ENCODE results near the gene LSM10.

LSM10 gene

GRCh38 chr1:36382231-36382630 is 15.5 kb downstream of the LSM10 start:
- DNase-seq: no peak

GRCh38 chr1:36381405-36381804 is 16.3 kb downstream of the LSM10 start:
- DNase-seq: no peak

DNA sequence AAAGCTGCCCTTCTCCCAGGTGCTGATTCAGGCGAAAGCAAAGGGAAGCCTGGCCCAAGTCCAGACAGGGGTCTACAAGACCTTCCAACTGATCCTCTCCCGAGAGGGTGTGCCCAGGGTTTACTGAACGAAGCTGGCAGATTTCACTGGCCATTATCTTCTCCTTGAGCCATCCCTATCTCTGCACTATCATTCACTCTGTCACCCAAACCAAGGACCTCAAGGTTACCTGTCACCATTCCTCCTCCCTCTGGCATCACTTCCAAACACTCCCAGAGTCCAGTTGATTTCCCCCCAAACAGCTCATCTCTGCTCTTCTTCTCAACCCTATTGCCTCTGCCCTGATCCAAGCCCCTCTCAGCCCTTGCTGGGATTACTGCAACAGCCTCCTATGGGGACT is 16.9 kb downstream of the LSM10 start:
- DNase-seq: no peak

GRCh38 chr1:36380143-36380619 is 17.5 kb downstream of the LSM10 start:
- DNase-seq: no peak

DNA sequence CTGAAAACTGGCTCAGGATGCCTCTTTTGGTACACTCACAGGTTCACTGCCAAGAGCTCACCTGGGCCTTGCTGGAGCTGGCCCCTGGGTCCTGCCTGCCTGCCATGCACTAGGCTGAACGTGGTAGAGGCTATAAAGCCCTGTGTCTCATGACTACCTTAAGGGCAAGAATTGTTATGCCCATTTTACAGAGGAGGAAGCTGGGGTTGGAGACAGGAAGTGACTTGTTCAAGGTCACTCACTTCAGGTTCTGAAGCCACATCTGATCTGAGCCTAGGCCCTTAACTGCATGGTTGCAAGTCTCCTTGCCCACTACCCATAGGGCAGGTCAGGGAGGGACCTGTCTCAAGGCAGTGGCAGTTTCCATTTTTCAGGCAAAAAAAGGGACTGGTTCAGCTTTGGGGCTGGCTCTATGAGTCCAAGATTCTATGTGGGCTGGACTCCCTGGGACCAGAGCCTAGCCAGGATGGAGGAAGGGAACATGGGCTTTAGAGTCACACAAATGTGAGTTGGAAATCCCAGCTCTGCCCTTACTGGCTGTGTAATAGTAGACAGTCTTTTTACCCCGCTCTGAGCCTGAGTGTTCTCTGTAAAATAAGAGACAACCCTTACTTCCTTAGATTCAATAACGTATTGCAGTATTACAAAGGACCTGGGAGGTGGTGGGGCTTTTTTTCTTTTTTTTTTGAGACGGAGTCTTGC is 19.8 kb downstream of the LSM10 start:
- DNase-seq: no peak

- no peak for DNase-seq
These were observed 25.1 kb downstream of the LSM10 start for GRCh38 chr1:36372617-36373016.

- DNase-seq: peak; percentile 97
These were observed 28.4 kb downstream of the LSM10 start for GRCh38 chr1:36369061-36369861.

GRCh38 chr1:36367798-36368197 is 29.9 kb downstream of the LSM10 start:
- DNase-seq: peak; percentile 96

DNA sequence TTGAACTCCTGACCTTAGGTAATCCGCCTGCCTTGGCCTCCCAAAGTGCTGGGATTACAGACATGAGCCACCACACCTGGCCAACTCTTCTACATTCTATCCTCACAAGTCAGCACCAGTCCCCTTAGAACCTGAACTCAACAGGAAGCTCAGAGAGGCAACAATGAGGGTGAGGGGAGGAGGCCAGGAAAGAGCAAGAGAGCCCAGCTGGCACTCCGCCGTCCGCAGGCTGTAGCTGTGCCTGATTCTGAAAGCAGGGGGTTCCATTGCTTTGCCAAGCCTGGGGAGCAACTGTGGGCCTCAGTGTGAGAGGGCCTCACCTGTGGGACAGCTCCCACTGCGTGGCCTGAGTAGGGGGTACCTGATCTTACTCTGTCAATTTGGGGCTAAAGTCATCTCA is 30.6 kb downstream of the LSM10 start:
- peak; percentile 26 for DNase-seq

- no peak for DNase-seq
These were observed 31.5 kb downstream of the LSM10 start for GRCh38 chr1:36366091-36366661.

DNA sequence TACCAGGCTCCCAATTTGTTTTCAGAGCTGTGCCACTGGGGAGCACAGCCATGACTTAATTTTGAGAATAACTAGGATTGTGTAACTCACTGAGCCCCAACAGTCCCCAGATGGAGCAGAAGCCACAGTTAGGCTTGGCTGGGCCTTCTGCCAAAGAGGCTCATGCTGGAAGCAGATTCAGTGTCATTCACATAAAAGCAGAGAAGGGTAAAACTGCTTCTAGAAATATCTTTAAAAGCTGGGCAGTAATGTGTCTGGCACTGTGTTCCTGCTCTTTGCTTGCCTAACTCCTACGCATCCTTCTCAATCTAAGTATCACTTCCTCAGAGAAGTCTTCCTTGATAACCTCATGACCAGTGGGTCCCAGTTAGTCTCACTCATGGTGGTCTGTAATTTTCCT is 32.3 kb downstream of the LSM10 start:
- DNase-seq: no peak

DNA sequence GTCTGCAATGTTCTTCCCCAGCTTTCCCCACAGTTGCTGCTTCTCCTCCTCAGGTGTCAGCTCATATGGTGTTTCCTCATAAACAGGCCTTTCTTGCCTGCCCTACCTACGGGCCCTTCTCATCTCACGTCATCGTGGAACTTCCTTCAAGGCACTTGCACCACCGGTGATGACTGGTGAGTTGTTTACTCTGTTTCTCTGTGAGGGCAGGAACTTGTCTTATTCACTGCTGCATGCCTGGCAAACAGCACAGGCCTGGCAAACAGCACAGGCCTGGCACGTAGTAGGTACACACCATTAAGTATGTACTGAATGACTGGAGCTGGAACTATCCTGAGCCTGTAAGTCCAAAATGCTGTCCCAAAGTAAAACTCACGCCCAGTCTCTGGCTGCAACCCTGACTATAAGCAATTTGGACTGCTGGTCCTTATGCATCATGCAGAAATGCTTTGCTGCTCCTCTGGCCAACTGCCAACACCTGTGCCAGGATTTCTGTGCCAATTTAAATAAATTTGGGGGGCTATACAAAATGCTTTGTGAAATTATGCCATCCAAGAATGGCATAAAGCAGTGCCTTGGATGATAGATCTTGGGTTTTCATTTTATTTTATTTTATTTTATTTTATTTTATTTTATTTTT is 37.7 kb downstream of the LSM10 start:
- no peak for DNase-seq

GRCh38 chr1:36359383-36359782 is 38.3 kb downstream of the LSM10 start:
- no peak for DNase-seq

DNA sequence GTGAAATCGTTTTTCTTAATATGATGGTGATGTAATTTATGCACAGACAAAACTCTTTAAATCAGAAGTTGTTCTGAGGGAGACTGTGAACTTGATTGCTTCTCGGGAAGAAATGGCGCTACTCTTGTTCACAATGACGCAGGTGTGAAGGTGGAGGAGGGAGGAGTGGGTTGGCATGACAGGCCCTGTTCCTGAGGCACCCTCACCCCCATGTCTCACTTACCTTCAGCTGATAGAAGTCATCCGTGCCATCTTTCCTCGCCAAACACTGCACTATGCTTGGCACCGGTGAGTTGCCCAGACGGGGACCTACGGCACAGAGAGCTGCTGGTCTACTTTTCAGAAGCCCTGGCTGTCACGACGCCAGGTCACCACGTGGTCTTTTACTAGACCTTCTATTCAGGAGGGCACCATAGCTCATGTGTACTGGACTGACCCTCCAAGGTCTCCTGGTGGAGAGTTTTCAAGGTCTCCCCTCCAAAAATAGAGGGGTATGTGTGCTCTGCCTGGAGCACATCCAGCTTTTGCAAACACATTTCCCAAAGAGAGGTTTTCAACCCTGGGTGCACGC is 39.1 kb downstream of the LSM10 start:
- DNase-seq: no peak

GRCh38 chr1:36355811-36356210 is 41.9 kb downstream of the LSM10 start:
- no peak for DNase-seq

- DNase-seq: no peak
These were observed 43.2 kb downstream of the LSM10 start for GRCh38 chr1:36354486-36354885.

GRCh38 chr1:36352910-36353878 is 44.5 kb downstream of the LSM10 start:
- no peak for DNase-seq

- DNase-seq: no peak
These were observed 45.4 kb downstream of the LSM10 start for GRCh38 chr1:36352125-36352909.

DNA sequence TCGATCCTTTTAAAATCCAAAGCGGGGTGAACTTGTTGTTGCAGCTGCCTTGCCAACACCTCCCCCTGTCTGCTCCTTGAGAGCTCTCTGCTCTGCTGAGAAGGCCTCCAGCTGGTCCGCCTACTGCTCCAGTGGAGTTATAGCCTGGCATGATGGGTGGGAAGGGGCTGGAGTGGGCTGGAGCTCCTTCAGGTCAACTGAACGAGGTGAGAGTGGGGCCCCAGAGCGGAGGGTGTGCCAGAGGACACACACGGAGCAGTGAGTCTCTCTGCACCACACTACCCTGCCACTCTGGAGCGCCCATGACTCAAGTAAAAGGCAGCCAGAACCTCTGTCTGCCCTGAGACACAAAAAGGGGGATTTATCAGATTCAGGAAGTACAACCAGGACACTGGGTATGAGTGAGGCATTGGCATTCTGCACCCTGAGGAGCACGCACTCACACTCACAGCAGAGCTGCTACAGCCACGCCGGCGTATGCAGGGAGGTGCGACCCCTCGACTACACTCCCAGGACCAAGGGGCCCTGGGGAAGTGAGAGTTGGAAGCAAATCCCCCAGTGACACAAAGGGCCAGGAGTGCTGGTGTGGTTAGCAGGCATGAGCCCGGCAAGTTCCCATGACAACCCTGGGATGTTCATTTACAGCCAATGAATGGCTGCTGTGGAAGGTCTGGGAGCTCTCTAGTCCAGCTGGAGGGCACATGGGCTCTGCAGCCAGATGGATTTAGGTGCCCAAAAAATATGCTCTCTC is 46.3 kb downstream of the LSM10 start:
- no peak for DNase-seq

DNA sequence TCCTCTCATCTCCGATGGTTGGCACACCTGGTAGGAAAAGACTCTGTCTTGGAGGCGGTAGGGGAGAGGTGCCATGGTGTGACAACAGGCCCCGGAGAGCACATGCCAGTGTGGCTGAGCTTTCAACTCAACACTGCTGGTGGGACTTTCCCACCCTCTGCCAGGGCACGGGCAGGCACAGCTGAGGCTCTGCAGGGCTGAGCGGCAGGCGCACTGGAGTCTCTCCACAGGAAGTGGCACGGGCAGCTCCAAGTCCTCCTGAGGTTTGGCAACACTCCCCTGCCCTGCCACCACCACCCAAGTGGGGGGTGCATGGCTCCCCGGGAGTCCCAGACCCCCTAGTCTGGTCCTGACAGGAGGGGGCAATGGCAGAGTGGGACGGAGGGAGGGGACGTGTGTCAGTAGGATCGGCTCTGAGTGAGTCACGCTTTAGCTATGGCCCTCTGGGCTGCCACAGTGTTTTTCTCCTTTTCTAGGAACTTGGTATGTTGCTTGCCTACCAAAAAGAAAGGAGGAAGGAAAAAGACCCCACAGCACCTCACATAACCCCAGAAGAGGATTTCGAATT is 47.0 kb downstream of the LSM10 start:
- no peak for DNase-seq
